Keratinocyte (primary cell): ENCODE measurements around the gene TSHZ2. TPM values are rescaled to one million over a fixed set of nuclear protein-coding genes. Genes with fewer than 3 reads are reported as not detected.

Experiments used
- DNase-seq: peaks from one replicate; pipeline ENCODE4 v3.0.0-alpha.2; 2011; ENCODE audit warnings: low read depth, missing footprints, low spot score
- FAIRE-seq: peaks from 2 replicates; lab custom pipeline; 2011; peaks lifted over from hg19 to GRCh38; lab: Jason Lieb, UNC
- H2AFZ ChIP-seq: 2 replicates; pipeline ENCODE4 v1.6.0; 2012; ENCODE audit warnings: low read length, control low read depth, inconsistent platforms; ENCODE audit not compliant: control insufficient read depth
- H3K27ac ChIP-seq: 2 replicates; pipeline ENCODE4 v1.5.1; 2011; ENCODE audit warnings: low read length; ENCODE audit not compliant: control insufficient read depth, insufficient read depth
- H3K27me3 ChIP-seq: 3 replicates; pipeline ENCODE4 v1.6.0; 2011; ENCODE audit warnings: low read length; ENCODE audit not compliant: control insufficient read depth, insufficient read depth; ENCODE audit errors: extremely low read depth
- H3K36me3 ChIP-seq, 2 experiments: 2 replicates in 1 of 2; 3 replicates in 1 of 2; pipeline ENCODE4 v1.5.1; 2011; ENCODE audit warnings: low read length in 2 of 2, mild to moderate bottlenecking in 1 of 2; ENCODE audit not compliant: control insufficient read depth in 2 of 2, insufficient read depth in 2 of 2; ENCODE audit errors: extremely low read depth in 1 of 2
- H3K4me1 ChIP-seq: 3 replicates; pipeline ENCODE4 v1.5.1; 2011; ENCODE audit warnings: low read length; ENCODE audit not compliant: control insufficient read depth, insufficient read depth; ENCODE audit errors: extremely low read depth
- H3K4me2 ChIP-seq: 3 replicates; pipeline ENCODE4 v1.6.0; 2011; ENCODE audit warnings: low read depth, low read length; ENCODE audit not compliant: control insufficient read depth, insufficient read depth; ENCODE audit errors: extremely low read depth
- H3K4me3 ChIP-seq, 3 experiments: fragments of 200-600 bp in 1 of 3; sonication (generic) in 1 of 3; 2 replicates in 2 of 3; 3 replicates in 1 of 3; pipeline ENCODE4 v1.5.1; 2011 to 2016; ENCODE audit warnings: low read length in 3 of 3, mild to moderate bottlenecking in 3 of 3, control low read depth in 2 of 3, inconsistent platforms in 1 of 3, low read depth in 1 of 3, mixed read lengths in 1 of 3, mixed run types in 1 of 3, moderate library complexity in 1 of 3; ENCODE audit not compliant: control insufficient read depth in 2 of 3, insufficient read depth in 2 of 3; ENCODE audit errors: extremely low read depth in 1 of 3
- H3K79me2 ChIP-seq: 2 replicates; pipeline ENCODE4 v1.6.0; 2012; ENCODE audit warnings: low read length; ENCODE audit not compliant: control insufficient read depth, insufficient read depth
- H3K9ac ChIP-seq: 3 replicates; pipeline ENCODE4 v1.6.0; 2011; ENCODE audit warnings: low read length; ENCODE audit not compliant: control insufficient read depth, insufficient read depth; ENCODE audit errors: extremely low read depth
- H3K9me1 ChIP-seq: 3 replicates; pipeline ENCODE4 v1.6.0; 2011; ENCODE audit warnings: low read length; ENCODE audit not compliant: control insufficient read depth, insufficient read depth; ENCODE audit errors: extremely low read depth
- H3K9me3 ChIP-seq: 2 replicates; pipeline ENCODE4 v1.5.1; 2012; ENCODE audit warnings: low read depth, low read length; ENCODE audit not compliant: control insufficient read depth
- H4K20me1 ChIP-seq: 3 replicates; pipeline ENCODE4 v1.6.0; 2011; ENCODE audit warnings: low read length; ENCODE audit not compliant: control insufficient read depth, insufficient read depth; ENCODE audit errors: extremely low read depth
- CTCF ChIP-seq, 3 experiments: IDR thresholded peaks in 1 of 3; conservative IDR thresholded peaks in 1 of 3; optimal IDR thresholded peaks in 1 of 3; 2 replicates in 2 of 3; 3 replicates in 1 of 3; pipeline versions ENCODE3 to v1.5.1; 2011; ENCODE audit warnings: low read length in 3 of 3, mild to moderate bottlenecking in 3 of 3, moderate library complexity in 2 of 3, control low read depth in 1 of 3, inconsistent platforms in 1 of 3; ENCODE audit not compliant: insufficient read depth in 2 of 3; ENCODE audit errors: extremely low read depth in 1 of 3
- EZH2 ChIP-seq: IDR thresholded peaks from one replicate; pipeline ENCODE4 v1.6.1; 2012; ENCODE audit warnings: inconsistent platforms, mild to moderate bottlenecking, low read length, moderate library complexity
- dilution Hi-C: fragments of 300-500 bp; cut with MboI; formaldehyde crosslinking; loops from one replicate; pipeline ENCODE4 v1.7.0; 2020; ENCODE audit warnings: low sequenced_read_pairs; ENCODE audit not compliant: extremely low pct_ligation_motif_present
- polyA plus RNA-seq, 5 experiments: library from polyadenylated mRNA; depleted of rRNA in 3 of 5; stranded (reverse) in 3 of 5; stranded (forward) in 1 of 5; unstranded in 1 of 5; fragments of >200 nt; gene quantifications; 1 replicate in 1 of 5; 2 replicates in 3 of 5; 3 replicates in 1 of 5; pipeline versions ENCODE4 v1.2.1 to v1.2.3, GENCODE V29; 2011 to 2012; ENCODE audit warnings: missing spikeins in 2 of 5, low read depth in 1 of 5, low replicate concordance in 1 of 5

Gene TSHZ2
- polyA plus RNA-seq, 1 donor (not counting 4 experiments of a cell fraction or from before 2014, with no cell fraction given): 1.1 TPM

GRCh38 chr20:53011640-53012039 is 39.5 kb downstream of the TSHZ2 start:
- no peaks in the 10 kb centered on the region for H4K20me1 ChIP-seq
- DNase-seq (no peak), FAIRE-seq (no peak)
- H3K4me1 ChIP-seq: no peaks in the 10 kb centered on the region
- H3K4me2 ChIP-seq: no peak overlapping the region
- H3K27ac ChIP-seq: no peak overlapping the region
- H3K9ac ChIP-seq: no peak overlapping the region
- dilution Hi-C loops: no loop called here
- H3K4me3 ChIP-seq: no peak overlapping the region
- H3K27me3 ChIP-seq: no peaks in the 10 kb centered on the region
- no peaks in the 10 kb centered on the region for H3K9me3 ChIP-seq
- no peaks in the 10 kb centered on the region for H3K36me3 ChIP-seq
- no peak overlapping the region for H2AFZ ChIP-seq
- H3K9me1 ChIP-seq: no peaks in the 10 kb centered on the region
- no peak for TF ChIP-seq CTCF (optimal IDR thresholded peaks at IDR 0.05 in 1 of 3, IDR thresholded peaks at IDR 0.05 in 1 of 3, conservative IDR thresholded peaks at IDR 0.05 in 1 of 3; ENCODE audit: extremely low read depth in 1 of 3, insufficient read depth in 2 of 3, low read length in 3 of 3)
- TF ChIP-seq EZH2: no peak
- no peaks in the 10 kb centered on the region for H3K79me2 ChIP-seq

- Histone ChIP-seq H3K9me1 (no peaks in the 10 kb centered on the region), H3K79me2 (no peaks in the 10 kb centered on the region), H3K27me3 (no peaks in the 10 kb centered on the region), H3K4me2 (no peak overlapping the region), H3K9me3 (no peaks in the 10 kb centered on the region), H3K4me1 (no peaks in the 10 kb centered on the region), H4K20me1 (no peaks in the 10 kb centered on the region), H3K9ac (no peak overlapping the region), H3K4me3 (no peak overlapping the region), H2AFZ (no peak overlapping the region), H3K36me3 (no peaks in the 10 kb centered on the region), H3K27ac (no peak overlapping the region)
- no peak for FAIRE-seq
- TF ChIP-seq EZH2: no peak
- DNase-seq: no peak
- dilution Hi-C loops: no loop called here
These were observed 41.0 kb downstream of the TSHZ2 start for GRCh38 chr20:53013183-53013582.

- Histone ChIP-seq H3K9ac (no peak overlapping the region), H3K9me3 (no peaks in the 10 kb centered on the region), H2AFZ (no peak overlapping the region), H3K4me1 (no peaks in the 10 kb centered on the region), H4K20me1 (no peaks in the 10 kb centered on the region), H3K9me1 (no peaks in the 10 kb centered on the region), H3K27ac (no peak overlapping the region), H3K4me3 (no peak overlapping the region), H3K27me3 (no peaks in the 10 kb centered on the region), H3K4me2 (no peak overlapping the region), H3K36me3 (no peaks in the 10 kb centered on the region), H3K79me2 (no peaks in the 10 kb centered on the region)
- FAIRE-seq (no peak), DNase-seq (no peak)
- dilution Hi-C loops: no loop called here
- TF ChIP-seq EZH2: no peak
- TF ChIP-seq CTCF (optimal IDR thresholded peaks at IDR 0.05 in 1 of 3, IDR thresholded peaks at IDR 0.05 in 1 of 3, conservative IDR thresholded peaks at IDR 0.05 in 1 of 3; ENCODE audit: extremely low read depth in 1 of 3, insufficient read depth in 2 of 3, low read length in 3 of 3): no peak
These were observed 41.7 kb downstream of the TSHZ2 start for GRCh38 chr20:53013847-53014246.
